Skeletal muscle satellite cell (primary cell): ENCODE data around the gene FGFR4.
A peak's percentile ranks its signal among the peaks of the same experiment; 100 is the strongest.

Experiments used
- H3K27me3 ChIP-seq: 2 replicates; pipeline ENCODE4 v1.7.0; 2013; ENCODE audit warnings: low read length; ENCODE audit not compliant: control insufficient read depth, insufficient read depth
- H3K36me3 ChIP-seq: 2 replicates; pipeline ENCODE4 v1.7.0; 2013; ENCODE audit warnings: mild to moderate bottlenecking, control low read depth, low read length; ENCODE audit not compliant: insufficient read depth
- H3K4me1 ChIP-seq: 2 replicates; pipeline ENCODE4 v1.7.0; 2013; ENCODE audit warnings: low read length; ENCODE audit not compliant: control insufficient read depth, insufficient read depth
- H3K4me2 ChIP-seq: 2 replicates; pipeline ENCODE4 v1.7.0; 2013; ENCODE audit warnings: mild to moderate bottlenecking, low read length
- H3K4me3 ChIP-seq: 2 replicates; pipeline ENCODE4 v1.7.0; 2013; ENCODE audit warnings: low read length
- H3K9ac ChIP-seq: 2 replicates; pipeline ENCODE4 v1.7.0; 2013; ENCODE audit warnings: mild to moderate bottlenecking, low read depth, low read length, moderate library complexity
- H3K9me3 ChIP-seq: replicated peaks from 2 replicates; pipeline ENCODE4 v1.7.0; 2013; ENCODE audit warnings: mild to moderate bottlenecking, control low read depth, low read length

Gene FGFR4

DNA sequence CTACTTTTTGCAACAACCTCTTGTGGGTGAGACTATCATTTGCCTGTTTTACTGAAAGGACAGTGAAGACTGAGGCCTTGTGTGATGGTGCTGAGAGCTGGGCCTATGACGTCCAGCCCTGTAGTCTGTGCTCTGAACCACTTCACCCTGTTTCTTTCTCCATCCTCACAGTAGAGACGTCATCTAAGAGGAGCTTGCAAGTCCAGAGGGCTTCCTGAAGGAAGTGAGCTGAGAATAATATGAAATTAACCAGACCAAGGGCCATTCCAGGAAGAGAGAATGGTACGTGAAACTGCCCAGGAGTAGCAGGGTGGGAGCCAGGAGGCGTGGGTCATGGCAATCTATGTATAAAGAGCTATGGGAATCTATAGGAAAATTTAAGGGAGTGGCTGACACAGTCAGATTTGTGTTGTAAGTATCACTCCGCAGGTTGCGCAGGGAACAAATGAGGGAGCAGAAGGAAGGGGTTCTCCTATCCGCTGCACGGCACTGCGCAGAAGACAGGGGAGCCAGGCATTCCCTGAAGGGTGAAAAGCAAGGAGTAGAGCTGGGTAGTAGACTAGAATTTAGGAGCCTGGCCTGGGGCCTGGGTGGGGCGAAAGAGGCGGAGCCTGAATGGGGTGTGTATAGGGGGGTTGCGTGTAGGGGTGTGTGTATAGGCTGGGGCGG, 596 bp upstream of the FGFR4 start:
- Histone ChIP-seq H3K4me1 (peaks cover 24% of the 10 kb centered on the region), H3K36me3 (no peaks in the 10 kb centered on the region), H3K4me2 (no peak overlapping the region), H3K9ac (no peak overlapping the region), H3K27me3 (peaks cover 50% of the 10 kb centered on the region), H3K4me3 (no peak overlapping the region), H3K9me3 (no peaks in the 10 kb centered on the region)

GRCh38 chr5:177087398-177088005, 787 bp downstream of the FGFR4 start:
- Histone ChIP-seq H3K9me3 (no peaks in the 10 kb centered on the region), H3K4me1 (peaks cover 24% of the 10 kb centered on the region), H3K27me3 (peaks cover 64% of the 10 kb centered on the region), H3K36me3 (no peaks in the 10 kb centered on the region), H3K9ac (peak overlapping the region; percentile 64), H3K4me3 (peak overlapping the region; percentile 73), H3K4me2 (peak overlapping the region; percentile 80)

DNA sequence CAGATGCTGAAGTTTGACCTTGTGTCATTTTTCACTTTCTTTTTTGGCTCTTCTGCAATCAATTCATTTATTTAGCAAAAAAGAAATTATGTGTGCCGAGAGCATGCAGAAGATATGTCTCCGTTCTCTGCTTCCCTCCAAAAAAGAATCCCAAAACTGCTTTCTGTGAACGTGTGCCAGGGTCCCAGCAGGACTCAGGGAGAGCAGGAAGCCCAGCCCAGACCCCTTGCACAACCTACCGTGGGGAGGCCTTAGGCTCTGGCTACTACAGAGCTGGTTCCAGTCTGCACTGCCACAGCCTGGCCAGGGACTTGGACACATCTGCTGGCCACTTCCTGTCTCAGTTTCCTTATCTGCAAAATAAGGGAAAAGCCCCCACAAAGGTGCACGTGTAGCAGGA, 2.4 kb downstream of the FGFR4 start:
- peaks cover 58% of the 10 kb centered on the region for H3K27me3 ChIP-seq
- H3K4me2 ChIP-seq, result peak overlapping the region; percentile 33
- no peak overlapping the region for H3K9ac ChIP-seq
- H3K4me3 ChIP-seq, result no peak overlapping the region
- H3K36me3 ChIP-seq, result no peaks in the 10 kb centered on the region
- peaks cover 26% of the 10 kb centered on the region for H3K4me1 ChIP-seq
- H3K9me3 ChIP-seq, result no peaks in the 10 kb centered on the region

GRCh38 chr5:177089825-177090641, 3.3 kb downstream of the FGFR4 start:
- Histone ChIP-seq H3K9ac (no peak overlapping the region), H3K4me1 (peaks cover 34% of the 10 kb centered on the region), H3K4me2 (peak overlapping the region; percentile 33), H3K4me3 (no peak overlapping the region), H3K36me3 (no peaks in the 10 kb centered on the region), H3K9me3 (no peaks in the 10 kb centered on the region), H3K27me3 (peaks cover 60% of the 10 kb centered on the region)

DNA sequence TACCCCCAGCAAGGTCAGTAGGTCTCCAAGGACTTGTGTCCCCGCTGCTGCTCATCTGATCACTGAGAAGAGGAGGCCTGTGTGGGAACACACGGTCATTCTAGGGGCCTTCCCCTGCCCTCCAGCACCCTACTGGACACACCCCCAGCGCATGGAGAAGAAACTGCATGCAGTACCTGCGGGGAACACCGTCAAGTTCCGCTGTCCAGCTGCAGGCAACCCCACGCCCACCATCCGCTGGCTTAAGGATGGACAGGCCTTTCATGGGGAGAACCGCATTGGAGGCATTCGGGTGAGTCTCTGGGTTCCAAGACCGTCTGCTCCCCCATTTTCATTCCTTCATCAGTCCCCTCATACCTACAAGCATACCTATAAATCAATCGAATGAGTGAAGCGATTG, 4.1 kb downstream of the FGFR4 start:
- H3K4me3 ChIP-seq, result no peak overlapping the region
- H3K4me1 ChIP-seq, result peaks cover 37% of the 10 kb centered on the region
- no peaks in the 10 kb centered on the region for H3K36me3 ChIP-seq
- peaks cover 59% of the 10 kb centered on the region for H3K27me3 ChIP-seq
- H3K4me2 ChIP-seq, result no peak overlapping the region
- H3K9me3 ChIP-seq, result no peaks in the 10 kb centered on the region
- H3K9ac ChIP-seq, result no peak overlapping the region

DNA sequence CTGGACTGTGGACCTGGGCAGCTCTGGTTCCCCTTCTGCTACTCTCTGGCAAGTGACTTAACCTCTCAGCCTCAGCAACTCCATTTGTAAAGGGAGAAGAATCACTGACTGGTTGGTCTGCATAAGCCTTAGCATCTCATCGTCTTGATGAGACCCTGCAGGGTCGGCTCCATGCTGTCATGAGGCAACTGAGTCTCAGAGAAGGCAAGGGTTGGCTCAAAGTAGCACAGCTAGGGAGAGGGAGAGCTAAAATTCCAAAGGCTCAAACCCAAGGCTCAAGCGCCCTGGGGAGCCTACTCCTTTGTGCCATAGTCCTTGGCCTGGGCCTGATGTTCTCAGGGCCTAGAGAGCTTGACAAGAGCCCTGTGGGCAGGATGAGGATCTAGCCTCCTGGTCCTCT, 4.5 kb downstream of the FGFR4 start:
- Histone ChIP-seq H3K9me3 (no peaks in the 10 kb centered on the region), H3K4me2 (no peak overlapping the region), H3K36me3 (no peaks in the 10 kb centered on the region), H3K4me1 (peaks cover 37% of the 10 kb centered on the region), H3K9ac (no peak overlapping the region), H3K27me3 (peaks cover 59% of the 10 kb centered on the region), H3K4me3 (no peak overlapping the region)

GRCh38 chr5:177092178-177093081, 5.7 kb downstream of the FGFR4 start:
- H3K4me3 ChIP-seq, result no peak overlapping the region
- no peak overlapping the region for H3K4me2 ChIP-seq
- no peaks in the 10 kb centered on the region for H3K36me3 ChIP-seq
- no peaks in the 10 kb centered on the region for H3K9me3 ChIP-seq
- H3K9ac ChIP-seq, result no peak overlapping the region
- peaks cover 55% of the 10 kb centered on the region for H3K27me3 ChIP-seq
- peaks cover 34% of the 10 kb centered on the region for H3K4me1 ChIP-seq

- H3K9me3 ChIP-seq, result no peaks in the 10 kb centered on the region
- H3K4me1 ChIP-seq, result peaks cover 35% of the 10 kb centered on the region
- H3K36me3 ChIP-seq, result no peaks in the 10 kb centered on the region
- no peak overlapping the region for H3K9ac ChIP-seq
- H3K4me2 ChIP-seq, result no peak overlapping the region
- peaks cover 51% of the 10 kb centered on the region for H3K27me3 ChIP-seq
- no peak overlapping the region for H3K4me3 ChIP-seq
Measured at GRCh38 chr5:177093082-177093712, 6.5 kb downstream of the FGFR4 start.

DNA sequence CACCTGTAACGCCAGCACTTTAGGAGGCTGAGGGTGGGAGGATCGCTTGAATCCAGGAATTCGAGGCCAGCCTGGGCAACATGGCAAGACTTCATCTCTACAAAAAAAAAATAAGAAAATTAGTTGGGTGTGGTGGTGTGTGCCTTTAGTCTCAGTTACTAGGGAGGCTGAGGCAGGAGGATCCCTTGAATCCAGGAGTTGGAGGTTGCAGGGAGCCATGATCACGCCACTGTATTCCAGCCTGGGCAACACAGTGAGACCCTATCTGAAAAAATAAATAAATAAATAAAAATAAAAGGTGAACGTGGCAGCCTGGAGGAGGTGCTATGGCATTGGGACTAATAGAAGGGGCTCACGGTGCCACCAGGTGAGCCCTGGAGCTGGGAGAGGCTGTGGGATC, 7.1 kb downstream of the FGFR4 start:
- no peak overlapping the region for H3K9ac ChIP-seq
- H3K4me2 ChIP-seq, result no peak overlapping the region
- peaks cover 44% of the 10 kb centered on the region for H3K27me3 ChIP-seq
- peaks cover 42% of the 10 kb centered on the region for H3K4me1 ChIP-seq
- H3K36me3 ChIP-seq, result no peaks in the 10 kb centered on the region
- H3K4me3 ChIP-seq, result no peak overlapping the region
- H3K9me3 ChIP-seq, result no peaks in the 10 kb centered on the region

DNA sequence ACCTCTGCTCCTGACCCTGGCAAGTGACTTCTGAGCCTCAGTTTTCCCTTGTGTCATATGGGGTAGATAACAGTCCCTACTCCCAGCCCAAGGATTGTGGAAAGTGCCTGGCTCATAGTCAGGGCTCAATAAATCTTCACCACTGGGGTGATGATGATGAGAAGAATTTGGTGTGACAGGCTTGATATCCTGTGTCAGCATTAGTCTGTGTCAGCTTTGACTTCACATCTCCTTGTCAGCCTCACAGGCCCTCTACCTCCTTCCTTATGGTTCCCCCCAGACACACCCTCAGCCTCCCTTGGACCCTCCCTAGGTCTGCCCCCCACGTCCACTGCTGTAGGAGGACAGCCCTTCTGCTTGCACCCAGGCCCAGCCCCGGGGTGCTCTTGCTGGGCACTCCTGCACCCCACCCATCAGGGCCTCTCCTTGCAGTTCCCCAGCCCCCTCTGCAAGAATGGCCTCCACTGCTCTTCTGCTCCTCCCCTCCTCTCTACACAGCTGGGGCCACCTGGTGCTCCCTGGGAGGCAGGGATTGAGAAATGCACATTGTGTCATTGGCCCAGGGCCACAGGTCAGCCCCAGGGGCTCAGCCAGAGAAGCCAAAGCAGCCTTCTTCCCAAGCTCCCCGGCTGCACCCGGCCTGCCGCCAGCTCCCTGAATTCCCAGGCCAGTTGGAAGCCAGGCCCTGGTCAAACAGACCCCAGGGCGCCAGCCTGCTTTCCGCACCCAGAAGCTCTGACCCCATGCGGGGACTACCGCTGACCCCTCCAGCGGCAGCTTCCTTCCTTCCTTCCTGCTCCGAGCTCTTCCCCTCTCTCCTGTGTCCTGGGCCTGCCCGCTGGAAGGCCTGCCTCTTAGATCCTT, 7.7 kb downstream of the FGFR4 start:
- Histone ChIP-seq H3K9ac (no peak overlapping the region), H3K4me1 (peaks cover 42% of the 10 kb centered on the region), H3K27me3 (peaks cover 38% of the 10 kb centered on the region), H3K36me3 (no peaks in the 10 kb centered on the region), H3K4me2 (no peak overlapping the region), H3K4me3 (no peak overlapping the region), H3K9me3 (no peaks in the 10 kb centered on the region)
